Measurements from ENCODE around the gene NUP58. TPM values are rescaled to one million over a fixed set of nuclear protein-coding genes. Genes with fewer than 3 reads are reported as not detected.

NUP58 gene
- total RNA-seq: 10 to 100 TPM; 38.3 to 57.0 (median 44.6) TPM
- 10 to 100 TPM; 15.3 to 21.8 TPM for polyA plus RNA-seq
- long read RNA-seq, donor 1, full-length matches to known transcripts: 24 of 40 reads
- long read RNA-seq, donor 1, partial matches to known transcripts: 4 of 40 reads
- long read RNA-seq, donor 1, other reads (novel, unspliced or antisense): 12 of 40 reads
- long read RNA-seq, donor 2, full-length matches to known transcripts: 17 of 26 reads
- long read RNA-seq, donor 2, partial matches to known transcripts: 9 of 26 reads
- long read RNA-seq, donor 2, other reads (novel, unspliced or antisense): 0 of 26 reads
- long read RNA-seq, donor 3, full-length matches to known transcripts: 30 of 38 reads
- long read RNA-seq, donor 3, partial matches to known transcripts: 3 of 38 reads
- long read RNA-seq, donor 3, other reads (novel, unspliced or antisense): 5 of 38 reads

- peak; percentile 92 to 96 (median 94) for DNase-seq
- peaks cover 4% of the 10 kb centered on the region for H3K4me1 ChIP-seq (ENCODE audit: insufficient read depth)
- TF ChIP-seq, protein P1, sequence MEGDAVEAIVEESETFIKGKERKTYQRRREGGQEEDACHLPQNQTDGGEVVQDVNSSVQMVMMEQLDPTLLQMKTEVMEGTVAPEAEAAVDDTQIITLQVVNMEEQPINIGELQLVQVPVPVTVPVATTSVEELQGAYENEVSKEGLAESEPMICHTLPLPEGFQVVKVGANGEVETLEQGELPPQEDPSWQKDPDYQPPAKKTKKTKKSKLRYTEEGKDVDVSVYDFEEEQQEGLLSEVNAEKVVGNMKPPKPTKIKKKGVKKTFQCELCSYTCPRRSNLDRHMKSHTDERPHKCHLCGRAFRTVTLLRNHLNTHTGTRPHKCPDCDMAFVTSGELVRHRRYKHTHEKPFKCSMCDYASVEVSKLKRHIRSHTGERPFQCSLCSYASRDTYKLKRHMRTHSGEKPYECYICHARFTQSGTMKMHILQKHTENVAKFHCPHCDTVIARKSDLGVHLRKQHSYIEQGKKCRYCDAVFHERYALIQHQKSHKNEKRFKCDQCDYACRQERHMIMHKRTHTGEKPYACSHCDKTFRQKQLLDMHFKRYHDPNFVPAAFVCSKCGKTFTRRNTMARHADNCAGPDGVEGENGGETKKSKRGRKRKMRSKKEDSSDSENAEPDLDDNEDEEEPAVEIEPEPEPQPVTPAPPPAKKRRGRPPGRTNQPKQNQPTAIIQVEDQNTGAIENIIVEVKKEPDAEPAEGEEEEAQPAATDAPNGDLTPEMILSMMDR (IDR thresholded peaks at IDR 0.05): no peak
- TF ChIP-seq POLR2A (IDR thresholded peaks at IDR 0.05) (peak; percentile 89), EP300 (IDR thresholded peaks at IDR 0.05) (peak; percentile 65)
- H3K4me3 ChIP-seq: peak within 1 kb of the TSS; percentile 63
- H3K27ac ChIP-seq: peak within 1 kb of the TSS; percentile 82 to 94
- intact Hi-C loops (cut with DNase I): no loop called here
- H3K27me3 ChIP-seq: no peaks in the 10 kb centered on the region
- H3K36me3 ChIP-seq: no peaks in the 10 kb centered on the region
- WGBS, 3 donors: 0 to 1% (median 0%) methylated on average over 54 to 64 of the region's 64 CpGs
- no peaks in the 10 kb centered on the region for H3K9me3 ChIP-seq
Measured at GRCh38 chr13:25301347-25302113, at the start of gene NUP58. Gene NUP58, plus strand, starts transcription at chr13:25301625. Its CDS starts 149 bp downstream, at chr13:25301774.

DNA sequence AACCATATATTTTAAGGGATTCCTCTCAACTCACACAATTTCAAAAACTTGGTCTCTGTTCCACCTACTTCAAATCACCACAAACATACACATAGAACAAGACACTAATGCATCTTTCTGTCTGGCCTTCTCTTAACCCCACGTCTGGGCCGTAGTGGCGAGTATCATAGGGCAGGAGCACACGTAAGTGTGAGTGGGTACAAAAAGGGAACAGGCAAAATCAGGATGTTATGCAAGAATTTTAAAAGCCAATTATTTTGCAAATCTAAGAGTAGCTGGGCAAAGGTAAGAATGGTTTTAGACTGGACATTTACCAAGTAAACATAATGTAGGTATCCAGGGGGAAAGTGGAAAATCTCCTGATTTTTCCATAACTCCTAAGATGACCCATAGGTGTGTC is 49.2 kb upstream of the NUP58 start:
- Histone ChIP-seq H3K27me3 (no peaks in the 10 kb centered on the region), H3K27ac (no peak overlapping the region), H3K36me3 (no peaks in the 10 kb centered on the region), H3K4me1 (ENCODE audit: insufficient read depth) (no peaks in the 10 kb centered on the region), H3K4me3 (no peak overlapping the region), H3K9me3 (no peaks in the 10 kb centered on the region)
- intact Hi-C loops (cut with DNase I): no loop called here
- DNase-seq: no peak
- TF ChIP-seq POLR2A (IDR thresholded peaks at IDR 0.05): no peak
- TF ChIP-seq, protein P1 (IDR thresholded peaks at IDR 0.05): no peak
- no peak for TF ChIP-seq EP300 (IDR thresholded peaks at IDR 0.05)
- 92 to 96% (median 93%) methylated on average over 4 of the region's 4 CpGs for WGBS, 3 donors

GRCh38 chr13:25252752-25253151 is 48.7 kb upstream of the NUP58 start:
- TF ChIP-seq, protein P1 (IDR thresholded peaks at IDR 0.05): no peak
- H3K36me3 ChIP-seq: no peaks in the 10 kb centered on the region
- no peak overlapping the region for H3K27ac ChIP-seq
- DNase-seq: no peak
- no peaks in the 10 kb centered on the region for H3K27me3 ChIP-seq
- no peaks in the 10 kb centered on the region for H3K9me3 ChIP-seq
- 85 to 97% (median 90%) methylated on average over 2 of the region's 2 CpGs for WGBS, 3 donors
- intact Hi-C loops (cut with DNase I): no loop called here
- no peaks in the 10 kb centered on the region for H3K4me1 ChIP-seq (ENCODE audit: insufficient read depth)
- H3K4me3 ChIP-seq: no peak overlapping the region

- Histone ChIP-seq H3K27ac (no peak overlapping the region), H3K4me3 (no peak overlapping the region), H3K27me3 (no peaks in the 10 kb centered on the region), H3K36me3 (no peaks in the 10 kb centered on the region), H3K9me3 (no peaks in the 10 kb centered on the region), H3K4me1 (ENCODE audit: insufficient read depth) (no peaks in the 10 kb centered on the region)
- TF ChIP-seq POLR2A (IDR thresholded peaks at IDR 0.05): no peak
- TF ChIP-seq EP300 (IDR thresholded peaks at IDR 0.05): no peak
- TF ChIP-seq, protein P1 (IDR thresholded peaks at IDR 0.05): no peak
- WGBS, 3 donors: 88 to 90% (median 89%) methylated on average over 2 of the region's 2 CpGs
- intact Hi-C loops (cut with DNase I): no loop called here
- DNase-seq: no peak
Measured at GRCh38 chr13:25253702-25254101, 47.7 kb upstream of the NUP58 start.
